ENCODE data around the gene AP5S1.
"Not testable (repeated sequence)": the region's sequence is repeated elsewhere in the genome, so short reads cannot be mapped to it uniquely, and the experiment has no call there.

Gene AP5S1

DNA sequence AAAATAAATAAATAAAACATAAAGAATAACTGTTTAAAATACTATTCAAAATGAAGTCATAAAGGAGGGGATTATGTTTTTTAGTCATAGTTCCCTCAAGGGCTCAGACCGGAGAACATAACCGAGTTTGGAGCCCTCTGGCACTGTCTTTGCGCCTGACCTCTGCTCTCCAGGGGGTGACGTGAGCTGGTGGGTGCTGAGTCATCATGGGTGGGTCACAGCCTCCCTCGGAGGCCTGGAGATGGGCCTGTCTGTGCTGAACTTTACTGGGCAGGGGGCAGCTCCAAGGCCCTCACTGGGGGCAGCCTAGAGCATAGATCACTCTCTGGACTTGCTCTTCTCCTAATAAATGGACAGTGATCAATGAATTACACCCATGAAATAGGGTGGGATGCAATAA, 23.1 kb downstream of the AP5S1 start:
- Histone ChIP-seq H3K4me1 (ENCODE audit: insufficient read depth, low read length) (peaks cover 44% of the 10 kb centered on the region), H2AFZ (ENCODE audit: low read depth, low read length) (no peak overlapping the region), H3K27me3 (ENCODE audit: insufficient read depth, low read length, poor library complexity) (no peaks in the 10 kb centered on the region), H3K4me2 (ENCODE audit: insufficient read depth, low read length) (no peak overlapping the region), H3K9ac (ENCODE audit: low read depth, low read length) (no peak overlapping the region), H4K20me1 (ENCODE audit: insufficient read depth, low read length) (peaks cover 9% of the 10 kb centered on the region), H3K36me3 (ENCODE audit: insufficient read depth, low read length) (peaks cover 10% of the 10 kb centered on the region; the same call in 1 of the 2 replicates), H3K27ac (ENCODE audit: low read length) (no peak overlapping the region), H3K79me2 (ENCODE audit: insufficient read depth, low read length) (peaks cover 24% of the 10 kb centered on the region), H3K9me3 (ENCODE audit: insufficient read depth, low read length, severe bottlenecking) (no peaks in the 10 kb centered on the region), H3K4me3 (ENCODE audit: low read depth in 1 of 2, low read length in 2 of 2) (no peak overlapping the region)
- DNase-seq: no peak
- ATAC-seq (ENCODE audit: insufficient read depth, low read depth): no peak
- no peak for TF ChIP-seq EZH2 (IDR thresholded peaks at IDR 0.05; ENCODE audit: borderline replicate concordance, low read depth, low read length, severe bottlenecking)
- TF ChIP-seq, protein P1, sequence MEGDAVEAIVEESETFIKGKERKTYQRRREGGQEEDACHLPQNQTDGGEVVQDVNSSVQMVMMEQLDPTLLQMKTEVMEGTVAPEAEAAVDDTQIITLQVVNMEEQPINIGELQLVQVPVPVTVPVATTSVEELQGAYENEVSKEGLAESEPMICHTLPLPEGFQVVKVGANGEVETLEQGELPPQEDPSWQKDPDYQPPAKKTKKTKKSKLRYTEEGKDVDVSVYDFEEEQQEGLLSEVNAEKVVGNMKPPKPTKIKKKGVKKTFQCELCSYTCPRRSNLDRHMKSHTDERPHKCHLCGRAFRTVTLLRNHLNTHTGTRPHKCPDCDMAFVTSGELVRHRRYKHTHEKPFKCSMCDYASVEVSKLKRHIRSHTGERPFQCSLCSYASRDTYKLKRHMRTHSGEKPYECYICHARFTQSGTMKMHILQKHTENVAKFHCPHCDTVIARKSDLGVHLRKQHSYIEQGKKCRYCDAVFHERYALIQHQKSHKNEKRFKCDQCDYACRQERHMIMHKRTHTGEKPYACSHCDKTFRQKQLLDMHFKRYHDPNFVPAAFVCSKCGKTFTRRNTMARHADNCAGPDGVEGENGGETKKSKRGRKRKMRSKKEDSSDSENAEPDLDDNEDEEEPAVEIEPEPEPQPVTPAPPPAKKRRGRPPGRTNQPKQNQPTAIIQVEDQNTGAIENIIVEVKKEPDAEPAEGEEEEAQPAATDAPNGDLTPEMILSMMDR (IDR thresholded peaks at IDR 0.05; ENCODE audit: borderline replicate concordance, extremely low read depth, low read length, poor library complexity, severe bottlenecking): no peak

DNA sequence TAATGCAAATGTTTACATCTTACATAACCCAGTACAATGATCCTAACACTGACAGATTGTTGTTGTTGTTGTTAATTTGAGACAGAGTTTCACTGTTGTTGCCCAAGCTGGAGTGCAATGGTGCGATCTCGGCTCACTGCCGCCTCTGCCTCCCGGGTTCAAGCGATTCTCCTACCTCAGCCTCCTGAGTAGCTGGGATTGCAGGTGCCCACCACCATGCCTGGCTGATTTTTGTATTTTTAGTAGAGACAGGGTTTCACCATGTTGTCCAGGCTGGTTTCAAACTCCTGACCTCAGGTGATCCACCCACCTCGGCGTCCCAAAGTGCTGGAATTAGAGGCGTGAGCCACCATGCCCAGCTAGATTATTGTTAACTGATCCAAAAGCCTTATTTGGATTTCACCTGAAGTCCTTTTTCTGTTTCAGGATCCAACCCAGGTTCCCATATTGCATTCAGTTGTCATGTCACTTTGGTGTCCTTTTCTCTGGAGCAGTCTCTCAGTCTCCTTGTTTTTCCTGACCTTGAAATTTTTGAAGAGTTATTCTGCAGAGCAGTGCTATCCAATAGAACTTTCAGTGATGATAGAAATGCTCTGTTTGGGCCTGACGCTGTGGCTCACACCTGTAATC, 23.8 kb downstream of the AP5S1 start:
- H3K4me2 ChIP-seq (ENCODE audit: insufficient read depth, low read length); H3K27ac ChIP-seq (ENCODE audit: low read length); H3K4me3 ChIP-seq (ENCODE audit: low read depth in 1 of 2, low read length in 2 of 2); H3K27me3 ChIP-seq (ENCODE audit: insufficient read depth, low read length, poor library complexity); H2AFZ ChIP-seq (ENCODE audit: low read depth, low read length); DNase-seq; H3K9me3 ChIP-seq (ENCODE audit: insufficient read depth, low read length, severe bottlenecking); H3K9ac ChIP-seq (ENCODE audit: low read depth, low read length); ATAC-seq (ENCODE audit: insufficient read depth, low read depth): not testable (repeated sequence)
- peaks cover 11% of the 10 kb centered on the region for H4K20me1 ChIP-seq (ENCODE audit: insufficient read depth, low read length)
- H3K4me1 ChIP-seq (ENCODE audit: insufficient read depth, low read length): peaks cover 44% of the 10 kb centered on the region
- H3K36me3 ChIP-seq (ENCODE audit: insufficient read depth, low read length): peaks cover 12% of the 10 kb centered on the region; the same call in 1 of the 2 replicates
- peaks cover 30% of the 10 kb centered on the region for H3K79me2 ChIP-seq (ENCODE audit: insufficient read depth, low read length)

DNA sequence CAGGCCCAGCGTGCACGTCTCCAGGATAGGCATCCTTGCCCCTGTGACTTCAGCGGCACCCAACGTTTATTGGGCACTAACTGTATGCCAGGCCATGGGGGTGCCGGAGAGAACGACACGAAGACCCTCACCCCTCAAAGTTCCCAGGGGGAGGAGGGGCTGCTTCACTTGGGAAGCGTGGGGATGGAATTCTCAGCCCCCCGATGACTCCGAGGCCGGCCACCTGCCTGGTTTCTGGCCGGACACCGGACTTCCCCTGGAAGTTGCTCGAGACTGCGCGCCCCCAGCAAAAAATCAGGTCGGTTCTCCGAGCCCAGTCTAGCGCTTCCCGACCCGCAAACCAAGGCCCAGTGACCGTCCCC, 26.0 kb downstream of the AP5S1 start:
- Histone ChIP-seq H3K9ac (ENCODE audit: low read depth, low read length) (peak overlapping the region; percentile 98), H3K36me3 (ENCODE audit: insufficient read depth, low read length) (peaks cover 12% of the 10 kb centered on the region; the same call in 1 of the 2 replicates), H3K4me3 (ENCODE audit: low read depth in 1 of 2, low read length in 2 of 2) (peak overlapping the region; percentile 74 to 90), H2AFZ (ENCODE audit: low read depth, low read length) (peak overlapping the region; percentile 92), H4K20me1 (ENCODE audit: insufficient read depth, low read length) (peaks cover 11% of the 10 kb centered on the region), H3K27me3 (ENCODE audit: insufficient read depth, low read length, poor library complexity) (no peaks in the 10 kb centered on the region), H3K4me2 (ENCODE audit: insufficient read depth, low read length) (peak overlapping the region; percentile 99), H3K79me2 (ENCODE audit: insufficient read depth, low read length) (peaks cover 44% of the 10 kb centered on the region), H3K9me3 (ENCODE audit: insufficient read depth, low read length, severe bottlenecking) (no peaks in the 10 kb centered on the region), H3K27ac (ENCODE audit: low read length) (peak overlapping the region; percentile 78), H3K4me1 (ENCODE audit: insufficient read depth, low read length) (peaks cover 30% of the 10 kb centered on the region)
- ATAC-seq (ENCODE audit: insufficient read depth, low read depth) (no peak), DNase-seq (no peak)
- TF ChIP-seq EZH2 (IDR thresholded peaks at IDR 0.05; ENCODE audit: borderline replicate concordance, low read depth, low read length, severe bottlenecking): no peak
- TF ChIP-seq, protein P1 (IDR thresholded peaks at IDR 0.05; ENCODE audit: borderline replicate concordance, extremely low read depth, low read length, poor library complexity, severe bottlenecking): no peak

DNA sequence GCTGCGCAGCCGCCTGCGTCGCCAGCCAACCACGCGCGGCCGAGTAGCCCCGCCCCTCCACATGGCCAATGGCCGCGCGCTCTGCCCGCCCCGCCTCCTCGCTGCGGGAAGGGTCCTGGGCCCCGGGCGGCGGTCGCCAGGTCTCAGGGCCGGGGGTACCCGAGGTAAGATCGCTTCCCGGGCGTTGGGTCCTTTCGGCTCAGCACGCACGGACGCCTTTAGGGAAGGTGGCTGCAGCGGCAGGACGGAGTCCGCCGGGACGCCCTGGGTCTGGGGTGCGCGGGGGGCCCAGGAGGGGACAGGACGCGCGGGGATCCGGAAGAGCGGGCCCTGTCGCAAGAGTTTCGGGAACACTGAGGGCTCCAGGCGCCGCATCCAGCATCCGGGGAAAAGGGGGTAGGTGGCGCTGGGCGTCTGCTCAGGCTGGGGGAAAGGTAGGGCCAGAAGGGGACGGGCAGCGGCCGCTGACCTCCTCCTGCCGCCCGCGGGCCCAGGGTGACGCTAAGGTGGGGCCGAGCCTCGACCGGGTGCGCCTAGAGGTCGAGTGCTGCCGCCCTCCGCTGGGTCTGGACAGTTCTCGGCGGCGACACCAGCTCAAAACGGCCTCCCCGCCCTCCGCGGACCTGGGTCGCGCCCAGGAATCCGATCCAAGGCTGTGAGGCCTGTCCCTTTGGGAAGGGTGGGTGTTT, 26.5 kb downstream of the AP5S1 start, which contains the start of gene MAVS:
Gene MAVS (plus strand): TSS at position 95 of the 689 bp plus-strand sequence. CDS start 7,791 bp downstream, outside the sequence.
- Histone ChIP-seq H3K9me3 (ENCODE audit: insufficient read depth, low read length, severe bottlenecking) (no peaks in the 10 kb centered on the region), H3K4me2 (ENCODE audit: insufficient read depth, low read length) (peak within 1 kb of the TSS; percentile 99), H3K79me2 (ENCODE audit: insufficient read depth, low read length) (peaks cover 49% of the 10 kb centered on the region), H3K27ac (ENCODE audit: low read length) (peak within 1 kb of the TSS; percentile 78), H3K36me3 (ENCODE audit: insufficient read depth, low read length) (peaks cover 12% of the 10 kb centered on the region; the same call in 1 of the 2 replicates), H3K27me3 (ENCODE audit: insufficient read depth, low read length, poor library complexity) (no peaks in the 10 kb centered on the region), H3K4me3 (ENCODE audit: low read depth in 1 of 2, low read length in 2 of 2) (peak within 1 kb of the TSS; percentile 74 to 90), H3K4me1 (ENCODE audit: insufficient read depth, low read length) (peaks cover 30% of the 10 kb centered on the region), H3K9ac (ENCODE audit: low read depth, low read length) (peak within 1 kb of the TSS; percentile 98), H4K20me1 (ENCODE audit: insufficient read depth, low read length) (peaks cover 11% of the 10 kb centered on the region), H2AFZ (ENCODE audit: low read depth, low read length) (peak within 1 kb of the TSS; percentile 92)
- no peak for TF ChIP-seq EZH2 (IDR thresholded peaks at IDR 0.05; ENCODE audit: borderline replicate concordance, low read depth, low read length, severe bottlenecking)
- ATAC-seq (ENCODE audit: insufficient read depth, low read depth) (peak; percentile 96), DNase-seq (peak; percentile 92)

Data from DND-41 (cell line).